GM21619 (cell line): Measurements from ENCODE around the gene KLHL30.
"Not testable (repeated sequence)": the region's sequence is repeated elsewhere in the genome, so short reads cannot be mapped to it uniquely, and the experiment has no call there.

Experiments used
- ATAC-seq: cut with Tn5 transposase; IDR thresholded peaks from one replicate; pipeline ENCODE4 v1.9.1; 2021; ENCODE audit not compliant: unreplicated experiment

The KLHL30 gene

DNA sequence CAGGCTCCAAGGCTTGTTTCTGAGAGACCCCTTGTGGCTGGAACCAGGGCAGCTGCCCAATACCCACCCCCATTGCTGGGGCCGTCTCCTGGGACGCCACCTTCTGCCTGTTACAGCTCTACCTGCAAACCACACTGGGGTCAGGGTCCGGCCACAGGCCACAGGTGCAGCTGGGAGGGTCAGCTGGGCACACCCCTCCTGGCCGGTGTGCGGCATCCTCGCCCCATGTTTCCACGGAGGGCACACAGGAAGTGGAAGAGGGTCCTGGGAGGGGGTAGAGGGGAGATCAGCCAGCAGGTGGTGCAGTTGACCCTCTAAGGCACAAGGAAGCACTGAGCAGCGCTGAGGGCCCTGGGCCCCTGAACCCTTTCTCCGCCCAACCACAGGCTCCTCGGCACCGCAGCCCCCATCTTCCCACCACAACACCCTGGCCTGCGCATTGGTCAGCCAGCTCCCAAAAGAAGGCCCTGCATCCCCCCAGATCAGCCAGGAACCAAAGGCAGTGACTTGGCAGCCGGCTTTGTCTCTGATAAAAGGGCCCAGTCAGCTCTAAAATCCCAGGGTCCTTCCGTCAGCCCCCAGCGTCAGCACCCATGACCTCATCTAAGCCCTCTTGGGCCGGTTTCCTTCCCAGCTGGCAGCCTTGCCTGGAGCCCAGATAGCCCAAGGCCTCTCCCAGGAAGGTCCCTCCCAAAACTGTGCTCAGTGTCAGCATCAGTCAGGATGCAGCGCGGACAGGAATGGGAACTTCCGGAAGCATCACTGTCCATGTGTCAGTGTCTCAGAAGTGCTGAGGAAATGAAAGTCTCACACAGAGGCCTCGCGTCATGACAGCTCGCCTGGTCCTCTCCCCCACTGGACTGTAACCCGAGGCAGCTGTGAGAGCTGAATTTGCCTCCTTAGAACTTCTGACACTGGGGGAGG is 22.0 kb downstream of the KLHL30 start:
- no peak for ATAC-seq

DNA sequence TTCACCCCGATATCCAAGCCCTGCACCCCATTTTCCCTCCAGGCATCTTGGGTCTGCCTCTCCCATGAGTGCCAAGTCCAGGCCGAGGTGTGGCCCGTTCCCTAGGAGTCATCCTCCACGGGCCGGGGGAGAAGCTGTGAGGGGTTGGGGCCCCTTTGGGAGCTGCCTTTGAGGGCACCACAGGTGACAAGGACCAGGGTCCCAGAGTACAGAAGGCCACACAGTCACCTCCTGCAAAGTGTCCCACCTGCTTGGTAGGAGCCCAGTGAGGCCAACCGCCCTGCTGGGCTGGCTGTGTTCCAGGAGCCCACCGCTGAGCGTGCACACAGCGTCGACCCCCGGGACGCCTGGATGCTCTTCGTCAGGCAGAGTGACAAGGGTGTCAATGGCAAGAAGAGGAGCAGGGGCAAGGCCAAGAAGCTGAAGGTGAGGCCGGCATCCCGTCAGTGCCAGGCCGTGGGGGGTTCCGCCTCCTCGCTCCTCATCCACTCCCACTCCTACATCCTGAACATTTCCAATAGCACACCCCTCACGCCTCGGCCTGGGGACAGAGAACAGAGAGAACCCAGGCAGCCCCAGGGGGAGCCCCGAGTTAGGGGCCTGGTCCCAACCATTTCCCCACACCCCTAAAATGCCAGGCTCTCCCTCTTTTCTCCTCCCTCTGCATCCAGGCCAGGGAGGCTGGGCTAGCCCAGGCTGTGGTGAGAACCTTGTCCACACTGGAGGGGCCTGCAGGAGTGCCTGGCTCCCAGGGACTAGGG is 23.0 kb downstream of the KLHL30 start:
- ATAC-seq, result no peak

DNA sequence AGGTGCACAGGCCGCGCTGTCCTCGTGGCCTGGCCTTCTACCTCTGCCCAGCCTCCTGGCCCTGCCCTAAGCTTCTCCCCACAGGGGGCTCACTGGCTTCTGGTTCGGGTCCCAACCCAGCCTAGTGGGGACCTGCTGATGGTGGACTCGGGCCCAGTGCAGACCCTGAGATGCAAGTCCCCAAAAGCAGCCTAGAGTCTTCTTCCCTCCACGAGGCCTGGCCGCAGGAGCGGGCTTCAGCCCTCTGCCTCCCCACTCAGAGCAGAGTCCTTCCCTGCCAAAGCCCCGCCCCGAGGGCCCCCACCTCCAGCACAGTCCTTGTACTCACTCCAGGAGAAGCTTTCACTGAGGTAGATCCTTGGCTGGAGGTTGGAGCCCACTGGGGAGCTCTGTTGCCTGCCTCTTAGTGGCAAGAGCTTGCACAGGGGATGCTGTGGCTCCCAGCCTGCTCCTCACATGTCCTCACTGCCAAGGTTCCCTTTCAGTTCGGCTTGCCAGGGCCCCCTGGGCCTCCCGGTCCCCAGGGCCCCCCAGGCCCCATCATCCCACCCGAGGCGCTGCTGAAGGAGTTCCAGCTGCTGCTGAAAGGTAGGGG is 23.9 kb downstream of the KLHL30 start:
- no peak for ATAC-seq

DNA sequence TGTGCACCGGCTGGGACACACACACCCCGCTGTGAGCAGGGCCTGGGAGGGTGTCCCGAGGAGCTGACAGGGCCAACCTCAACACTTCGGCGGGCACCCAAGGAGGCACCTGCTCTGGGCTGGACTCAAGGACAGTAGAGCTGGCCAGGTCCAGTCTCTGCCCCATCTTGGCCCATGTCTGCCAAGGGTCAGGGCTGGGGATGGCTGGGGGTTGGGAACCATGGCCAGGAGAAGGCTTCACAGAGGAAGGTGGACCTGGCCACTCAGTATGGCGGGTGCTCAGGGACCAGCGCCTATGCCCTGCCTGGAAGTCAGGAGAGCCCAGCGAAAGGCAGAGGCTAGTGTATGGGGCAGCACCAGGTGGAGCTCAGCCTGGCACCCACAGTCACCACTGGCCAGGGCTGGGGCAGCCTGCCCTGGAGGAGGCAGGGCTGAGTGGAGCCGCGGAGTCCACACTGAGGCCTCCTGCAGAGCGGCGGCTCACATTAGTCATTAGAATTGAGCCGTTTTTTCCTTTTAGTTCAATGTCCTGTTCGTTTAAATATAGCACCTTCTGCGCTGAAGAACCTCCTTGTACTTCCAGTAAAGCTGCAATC is 24.5 kb downstream of the KLHL30 start:
- ATAC-seq, result no peak

DNA sequence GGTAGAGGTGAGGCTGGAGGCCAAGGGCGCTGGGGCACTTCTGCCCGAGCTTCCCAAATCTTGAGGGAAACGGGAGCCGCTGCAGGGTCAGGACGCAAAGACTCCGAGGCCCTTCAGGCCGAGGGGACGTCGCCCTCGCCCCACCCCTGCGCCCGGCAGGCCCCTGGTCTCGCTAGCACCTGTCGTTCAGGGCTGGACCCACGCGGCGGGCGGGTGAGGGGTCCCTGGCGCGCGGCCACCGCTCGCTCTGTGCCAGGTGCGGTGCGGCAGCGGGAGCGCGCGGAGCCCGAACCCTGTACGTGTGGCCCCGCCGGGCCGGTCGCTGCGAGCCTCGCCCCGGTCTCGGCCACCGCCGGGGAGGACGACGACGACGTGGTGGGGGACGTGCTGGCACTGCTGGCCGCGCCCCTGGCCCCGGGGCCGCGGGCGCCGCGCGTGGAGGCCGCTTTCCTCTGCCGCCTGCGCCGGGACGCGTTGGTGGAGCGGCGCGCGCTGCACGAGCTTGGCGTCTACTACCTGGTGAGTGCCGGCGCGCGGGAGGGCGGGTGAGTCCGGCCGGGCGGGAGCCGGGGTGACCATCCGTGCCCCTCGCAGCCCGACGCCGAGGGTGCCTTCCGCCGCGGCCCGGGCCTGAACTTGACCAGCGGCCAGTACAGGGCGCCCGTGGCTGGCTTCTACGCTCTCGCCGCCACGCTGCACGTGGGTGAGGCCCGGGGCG is 25.2 kb downstream of the KLHL30 start:
- no peak for ATAC-seq

DNA sequence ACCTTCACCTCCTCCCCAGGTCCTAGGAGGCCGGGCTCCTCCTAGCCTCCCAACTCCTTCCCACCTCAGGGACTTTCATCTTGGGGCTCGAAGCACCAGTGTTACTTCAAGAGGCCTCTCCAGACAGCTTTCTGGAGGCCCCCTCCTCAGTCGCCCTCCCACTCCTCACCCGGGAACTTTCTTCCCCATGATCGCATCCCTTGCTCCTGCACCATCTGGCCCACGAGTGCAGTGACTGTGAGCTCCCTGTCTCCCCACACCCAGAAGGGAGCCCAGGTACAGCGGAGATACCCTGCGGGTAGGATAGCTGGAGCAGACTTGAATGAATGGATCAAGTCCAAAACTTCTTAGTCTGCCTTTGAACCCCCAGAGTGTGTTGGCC is 26.4 kb downstream of the KLHL30 start:
- ATAC-seq, result no peak

DNA sequence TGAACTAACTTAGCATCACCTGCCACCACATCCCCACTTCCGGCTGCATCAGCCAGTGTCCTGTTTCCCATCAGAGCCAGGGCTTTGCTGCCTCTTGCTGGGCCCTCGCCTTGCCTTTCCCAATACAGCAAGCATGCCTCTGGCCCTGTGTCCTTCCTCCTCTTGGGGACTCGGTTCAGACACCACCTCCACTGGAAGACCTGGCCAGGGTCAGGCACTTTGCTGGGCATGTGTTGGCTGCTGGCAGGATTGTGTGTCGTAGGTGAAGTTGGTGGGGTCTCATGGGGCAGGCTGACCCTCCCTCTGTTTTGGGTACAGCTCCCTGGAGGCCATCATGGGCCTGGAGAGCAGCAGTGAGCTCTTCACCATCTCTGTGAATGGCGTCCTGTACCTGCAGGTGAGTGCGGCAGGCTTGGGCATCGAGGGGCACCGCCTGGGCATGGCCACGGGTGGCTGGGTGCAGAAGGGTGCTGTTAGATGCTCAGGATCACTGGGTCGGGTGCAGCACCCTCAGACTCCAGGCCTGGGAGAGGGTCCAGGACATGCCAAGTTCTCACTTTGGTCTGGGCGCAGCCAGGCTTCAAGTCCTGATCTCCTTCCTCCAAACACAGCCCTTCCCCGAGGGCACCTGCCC is 26.9 kb downstream of the KLHL30 start:
- ATAC-seq, result no peak

DNA sequence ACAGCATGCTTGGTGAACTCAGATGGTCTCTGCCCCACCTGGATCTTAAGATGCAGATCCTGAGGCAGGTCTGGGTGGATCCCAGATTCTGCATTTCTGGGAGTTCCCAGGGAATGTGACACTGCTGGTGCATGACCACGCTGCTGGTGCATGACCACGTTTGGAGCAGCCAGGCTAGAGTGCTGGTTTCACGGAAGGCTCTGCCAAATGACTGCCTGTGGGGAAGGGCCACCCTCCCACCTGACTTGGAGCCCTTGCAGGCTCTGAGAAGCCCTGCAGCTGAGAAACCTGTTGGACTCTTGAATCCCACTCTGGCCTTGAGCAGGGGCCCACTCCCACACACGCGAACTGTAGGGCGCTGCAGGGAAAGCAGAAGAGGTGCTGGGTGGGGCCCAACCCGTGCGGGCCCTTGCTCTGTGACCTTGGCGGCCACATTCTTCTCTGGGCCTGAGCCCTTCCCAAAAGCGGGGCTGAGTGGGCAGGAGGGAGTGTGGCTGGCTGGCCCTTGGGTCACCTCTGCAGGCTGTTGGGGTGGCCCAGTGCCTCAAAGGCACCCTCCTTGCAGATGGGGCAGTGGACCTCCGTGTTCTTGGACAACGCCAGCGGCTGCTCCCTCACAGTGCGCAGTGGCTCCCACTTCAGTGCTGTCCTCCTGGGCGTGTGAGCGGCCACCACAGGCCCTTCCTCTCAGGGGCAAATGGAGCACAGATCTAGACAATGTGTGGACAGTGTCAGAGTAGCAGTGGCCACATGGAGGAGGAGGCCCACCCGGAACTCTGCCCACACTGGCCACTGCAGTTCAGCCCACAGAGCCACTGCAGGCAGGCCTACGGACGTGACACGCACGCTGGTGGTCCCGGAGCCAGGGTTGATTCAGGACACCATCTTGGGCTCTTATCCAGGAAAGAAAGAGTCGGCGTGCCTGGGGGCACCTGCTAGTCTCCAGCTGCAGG is 28.2 kb downstream of the KLHL30 start:
- no peak for ATAC-seq

DNA sequence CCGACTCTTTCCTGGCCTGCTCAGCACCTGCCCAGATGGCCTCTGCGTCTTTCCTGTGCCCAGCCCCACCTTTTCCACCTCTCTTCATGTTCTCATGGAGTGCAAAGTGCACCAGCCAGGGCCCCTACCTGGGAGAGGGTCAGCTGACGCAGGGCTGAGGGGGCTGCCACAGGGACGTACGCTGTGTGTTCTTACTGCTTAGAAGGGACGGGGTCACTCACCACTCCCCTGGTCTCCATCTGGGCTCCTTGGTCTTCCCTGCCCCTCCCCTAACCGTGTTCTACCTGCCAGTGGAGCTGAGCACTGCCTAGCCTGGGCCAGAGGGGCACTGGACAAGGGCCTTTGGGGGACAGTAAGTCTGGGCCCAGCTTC is 28.9 kb downstream of the KLHL30 start:
- ATAC-seq, result no peak

DNA sequence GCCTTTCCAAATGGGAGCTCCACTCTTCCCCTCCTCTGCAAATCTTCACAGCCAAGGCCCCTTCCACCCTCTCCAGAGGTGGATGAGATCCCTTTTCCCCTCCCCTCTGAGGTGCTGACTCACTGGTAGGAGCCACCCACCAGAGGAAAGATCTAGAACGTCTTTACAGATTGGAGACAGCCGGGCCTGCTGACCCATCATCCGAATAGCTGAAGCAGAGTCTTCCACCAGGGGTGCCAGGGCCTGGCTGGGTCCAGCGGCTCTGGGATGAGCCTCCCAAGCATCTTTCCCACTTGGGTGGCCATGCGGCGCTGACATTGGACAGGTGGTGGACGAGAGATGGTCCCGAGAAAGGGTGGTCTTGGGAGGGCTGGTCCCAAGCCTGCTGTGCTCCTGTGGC is 29.3 kb downstream of the KLHL30 start:
- no peak for ATAC-seq

DNA sequence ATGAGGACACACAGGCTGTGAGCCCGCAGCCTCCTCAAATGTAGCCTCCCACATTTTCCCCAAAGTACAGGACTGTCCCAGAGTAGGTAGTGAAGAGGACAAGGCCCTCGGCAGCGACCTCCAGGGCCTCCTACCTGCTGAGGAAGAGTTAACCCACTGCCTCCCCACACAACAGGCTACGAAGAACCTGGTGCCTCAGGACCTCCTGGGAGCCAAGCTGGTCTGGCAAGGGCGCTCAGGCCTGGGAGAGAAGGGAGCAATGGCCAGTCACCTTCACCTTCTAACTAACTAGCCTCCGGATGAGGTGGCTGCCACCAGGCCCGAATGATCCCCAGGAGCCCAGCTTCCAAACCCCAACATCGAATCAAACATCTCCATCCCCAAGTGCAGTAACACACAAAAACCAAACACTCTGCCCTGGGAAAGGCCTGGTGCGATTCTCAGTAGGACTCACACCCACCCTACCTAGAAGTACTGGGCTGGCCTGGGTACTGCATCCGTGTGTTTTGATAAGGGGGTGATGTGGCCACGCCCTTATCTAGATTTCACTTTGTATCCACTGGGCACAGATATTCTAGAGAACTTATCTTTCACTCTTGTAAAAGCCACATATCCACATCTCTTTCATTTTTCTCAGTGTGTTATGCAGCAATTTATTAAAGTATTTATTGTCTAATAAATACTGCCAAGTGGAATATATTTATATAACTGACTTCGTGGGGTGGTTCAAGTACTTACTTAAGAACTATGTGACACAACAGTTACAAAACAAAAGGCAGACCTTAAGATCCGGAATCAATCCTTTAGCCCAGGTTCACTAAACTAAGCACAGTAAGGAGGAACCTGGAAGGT is 30.0 kb downstream of the KLHL30 start:
- ATAC-seq, result no peak

DNA sequence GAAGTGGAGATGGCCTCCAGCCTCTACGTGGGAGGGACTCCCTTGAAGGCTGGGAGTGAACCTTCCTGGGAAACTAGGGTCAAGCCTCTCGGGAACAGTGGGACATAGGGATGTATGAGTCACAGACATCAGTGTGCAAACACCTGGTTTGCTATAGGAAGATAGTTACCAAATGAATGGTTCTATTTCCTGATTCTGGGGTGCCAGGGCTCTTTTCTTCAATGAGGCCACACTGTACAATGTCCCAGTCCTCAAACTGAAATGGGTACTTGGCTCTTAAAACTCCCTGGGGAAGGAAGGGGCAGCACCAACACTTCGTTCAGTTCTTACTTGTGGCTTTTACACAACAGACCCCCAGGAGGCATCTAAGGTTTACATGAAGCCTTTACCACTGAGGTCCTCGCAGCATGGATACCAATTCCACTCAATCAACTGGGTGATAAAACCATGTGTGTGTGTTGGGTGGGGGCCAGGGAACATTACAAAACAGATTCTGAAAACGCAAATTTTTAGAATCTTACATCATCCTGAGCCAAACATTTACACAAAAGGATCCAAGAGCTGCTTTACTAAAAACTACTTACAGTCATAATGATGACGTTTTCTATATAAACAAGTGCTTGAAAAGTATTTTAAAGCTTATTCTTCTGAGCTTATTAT is 30.7 kb downstream of the KLHL30 start:
- ATAC-seq, result no peak

DNA sequence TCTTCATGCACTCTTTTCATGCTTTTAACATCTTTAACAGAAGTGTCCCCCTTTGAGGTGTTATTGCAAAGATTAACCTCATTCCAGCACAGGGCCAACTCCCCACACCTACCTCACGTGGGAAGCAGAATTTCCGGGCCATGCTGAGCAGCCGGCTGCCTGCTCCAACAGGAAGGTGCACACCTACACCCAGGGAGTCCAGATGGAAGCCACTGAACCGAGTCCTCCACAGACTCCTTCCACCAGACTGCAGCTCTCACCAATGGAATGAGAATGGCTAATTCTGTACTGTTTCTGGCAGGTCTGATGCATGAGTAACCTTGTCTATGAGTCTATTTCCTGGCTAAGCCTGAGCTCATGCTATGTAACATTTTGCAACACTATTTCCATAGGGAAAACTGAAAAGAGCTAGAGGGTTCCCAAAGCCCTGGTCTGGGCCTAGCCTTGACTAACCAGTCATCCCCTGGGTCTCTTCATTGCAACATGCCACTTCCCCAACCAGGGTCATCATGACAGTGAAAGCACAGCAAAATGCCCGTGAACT is 31.3 kb downstream of the KLHL30 start:
- ATAC-seq, result no peak

DNA sequence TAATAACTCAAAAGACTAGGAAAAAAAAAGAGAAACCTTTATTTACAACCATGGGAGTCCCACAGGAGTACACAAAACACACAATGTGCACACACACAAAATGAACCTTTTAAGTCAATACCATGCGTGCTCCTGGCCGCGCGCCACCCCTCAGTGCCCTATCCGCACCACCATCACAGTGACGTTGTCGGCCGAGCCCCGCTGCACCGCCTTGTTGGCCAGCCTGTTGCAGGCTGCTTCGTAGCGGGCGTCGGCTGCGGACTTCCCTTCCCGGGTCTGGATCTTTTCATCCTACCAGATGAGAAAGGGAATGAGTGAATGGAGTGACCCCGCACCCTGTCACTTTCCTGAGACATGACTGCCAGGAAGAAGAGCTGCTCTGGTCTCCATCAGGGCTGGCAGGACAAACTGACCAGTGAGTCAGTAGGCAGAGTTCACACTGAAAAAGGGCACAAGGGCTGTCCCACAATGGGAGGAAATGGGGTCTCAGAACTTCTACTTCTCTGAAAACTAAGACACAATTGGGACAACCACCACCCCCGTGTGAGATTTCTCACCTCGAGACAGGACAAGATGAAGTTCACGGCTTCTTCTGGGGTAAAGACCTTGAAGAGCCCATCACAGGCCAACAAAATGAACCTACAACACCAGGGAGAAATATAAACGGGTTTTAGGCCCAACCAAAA is 32.1 kb downstream of the KLHL30 start:
- no peak for ATAC-seq

DNA sequence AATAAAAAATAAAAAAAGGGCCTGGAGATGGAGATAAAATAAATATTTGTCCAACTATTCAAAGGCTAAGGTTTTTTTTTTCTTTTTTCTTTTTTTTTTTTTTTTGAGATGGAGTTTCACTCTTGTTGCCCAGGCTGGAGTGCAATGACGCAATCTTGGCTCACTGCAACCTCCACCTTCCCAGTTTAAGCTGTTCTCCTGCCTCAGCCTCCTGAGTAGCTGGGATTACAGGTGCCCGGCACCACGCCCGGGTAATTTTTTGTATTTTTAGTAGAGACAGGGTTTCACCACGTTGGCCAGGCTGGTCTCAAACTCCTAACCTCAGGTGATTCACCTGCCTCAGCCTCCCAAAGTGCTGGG is 32.6 kb downstream of the KLHL30 start:
- ATAC-seq, result not testable (repeated sequence)

DNA sequence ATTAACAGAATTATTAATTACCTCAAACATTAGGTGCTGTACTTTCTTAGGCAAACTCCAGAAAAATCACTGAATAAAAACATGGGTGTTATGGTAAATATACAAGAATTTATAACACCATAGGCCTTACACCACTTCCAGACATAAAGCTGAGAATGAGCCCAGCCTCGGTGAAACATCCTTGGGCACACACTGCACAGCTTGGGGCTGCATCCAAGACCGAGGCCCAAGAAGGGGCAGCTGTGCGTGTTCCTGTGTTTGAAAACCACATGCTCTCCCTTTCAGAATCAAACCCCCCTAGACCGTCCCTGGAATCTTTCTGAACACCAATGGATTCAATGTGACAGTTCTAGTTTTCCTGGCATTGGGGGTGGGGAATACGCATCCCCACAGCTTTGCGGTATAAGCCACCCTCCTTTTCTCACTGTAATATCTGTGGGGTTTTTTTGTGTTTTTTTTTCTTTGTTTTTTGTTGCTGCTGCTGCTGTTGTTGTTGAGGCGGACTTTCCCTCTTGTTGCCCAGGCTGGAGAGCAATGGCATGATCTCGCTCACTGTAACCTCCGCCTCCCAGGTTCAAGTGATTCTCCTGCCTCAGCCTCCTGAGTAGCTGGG is 33.2 kb downstream of the KLHL30 start:
- ATAC-seq, result no peak

DNA sequence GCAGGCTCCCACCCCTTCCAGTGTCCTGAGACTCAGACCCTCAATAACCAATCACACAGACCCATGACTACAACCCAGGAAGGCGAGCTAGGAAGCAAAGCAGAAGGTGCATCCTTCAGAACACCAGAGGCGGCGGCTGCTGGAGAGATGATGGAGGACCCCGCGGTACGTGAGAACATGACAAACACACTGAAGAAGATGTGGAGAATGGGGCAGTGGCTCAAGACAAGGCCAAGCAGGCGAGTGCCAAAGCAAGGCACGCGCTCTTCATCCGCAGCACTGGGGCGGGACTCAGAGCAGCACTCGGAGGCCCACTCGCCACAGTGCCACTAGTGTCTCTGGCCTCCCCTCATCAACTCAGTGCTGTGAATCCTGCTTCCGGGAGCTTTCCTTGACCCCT is 34.0 kb downstream of the KLHL30 start:
- ATAC-seq, result no peak
